ENCODE results near the gene SIM1.

The SIM1 gene

GRCh38 chr6:100472674-100473073, 8.0 kb upstream of the SIM1 start:
- peak; percentile 16 for DNase-seq (ENCODE audit: low spot score)

- no peak for DNase-seq (ENCODE audit: low spot score)
Measured at GRCh38 chr6:100470422-100471120, 5.8 kb upstream of the SIM1 start.

GRCh38 chr6:100469101-100469859, 4.6 kb upstream of the SIM1 start:
- DNase-seq (ENCODE audit: low spot score), result no peak

GRCh38 chr6:100468016-100468622, 3.4 kb upstream of the SIM1 start:
- DNase-seq (ENCODE audit: low spot score), result no peak

- no peak for DNase-seq (ENCODE audit: low spot score)
Measured at GRCh38 chr6:100467129-100468015, 2.7 kb upstream of the SIM1 start.

GRCh38 chr6:100466410-100467128, 1.8 kb upstream of the SIM1 start:
- no peak for DNase-seq (ENCODE audit: low spot score)

- DNase-seq (ENCODE audit: low spot score), result no peak
Measured at GRCh38 chr6:100465701-100466409, 1.1 kb upstream of the SIM1 start.

GRCh38 chr6:100464162-100464851, 414 bp downstream of the SIM1 start:
- DNase-seq (ENCODE audit: low spot score), result no peak

GRCh38 chr6:100463630-100464161, 1.0 kb downstream of the SIM1 start:
- DNase-seq (ENCODE audit: low spot score), result no peak

GRCh38 chr6:100462706-100463629, 1.8 kb downstream of the SIM1 start:
- DNase-seq (ENCODE audit: low spot score), result no peak

GRCh38 chr6:100461917-100462705, 2.6 kb downstream of the SIM1 start:
- no peak for DNase-seq (ENCODE audit: low spot score)

GRCh38 chr6:100461278-100461916, 3.3 kb downstream of the SIM1 start:
- DNase-seq (ENCODE audit: low spot score), result no peak

- no peak for DNase-seq (ENCODE audit: low spot score)
Measured at GRCh38 chr6:100460650-100461204, 4.0 kb downstream of the SIM1 start.

- DNase-seq (ENCODE audit: low spot score), result no peak
Measured at GRCh38 chr6:100459592-100460184, 5.0 kb downstream of the SIM1 start.

GRCh38 chr6:100458841-100459591, 5.7 kb downstream of the SIM1 start:
- DNase-seq (ENCODE audit: low spot score), result no peak
